Right kidney (tissue), 1 donor: ENCODE results near the gene APOC3.

Experiments
- DNase-seq: peaks from one replicate; pipeline ENCODE4 v3.0.0-alpha.2; 2016

APOC3 gene

GRCh38 chr11:116844722-116845121 lies 15.0 kb downstream of the APOC3 start:
- no peak for DNase-seq

- no peak for DNase-seq
Measured at GRCh38 chr11:116847612-116848011, 17.9 kb downstream of the APOC3 start.

DNA sequence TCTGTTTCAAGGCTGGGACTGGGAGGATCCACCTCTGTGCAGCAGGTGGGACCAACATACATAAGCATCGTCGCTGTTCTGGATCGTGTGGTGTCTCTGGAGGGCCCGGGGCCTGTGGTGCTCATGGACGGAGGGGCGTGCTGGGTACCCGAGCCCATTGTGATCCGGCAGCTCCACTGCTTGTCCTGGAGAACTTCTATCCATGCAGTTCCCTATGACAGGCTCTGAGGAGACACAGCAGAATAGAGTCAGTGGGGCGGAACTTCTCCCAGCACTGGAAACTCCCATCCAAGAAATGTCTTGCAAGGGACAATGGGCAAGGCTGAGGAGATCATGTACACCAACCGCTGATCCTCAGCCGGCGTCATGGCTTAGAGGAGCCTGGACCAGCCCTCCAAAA lies 19.4 kb downstream of the APOC3 start:
- DNase-seq, result no peak

GRCh38 chr11:116849486-116849885 lies 19.8 kb downstream of the APOC3 start:
- DNase-seq, result no peak

DNA sequence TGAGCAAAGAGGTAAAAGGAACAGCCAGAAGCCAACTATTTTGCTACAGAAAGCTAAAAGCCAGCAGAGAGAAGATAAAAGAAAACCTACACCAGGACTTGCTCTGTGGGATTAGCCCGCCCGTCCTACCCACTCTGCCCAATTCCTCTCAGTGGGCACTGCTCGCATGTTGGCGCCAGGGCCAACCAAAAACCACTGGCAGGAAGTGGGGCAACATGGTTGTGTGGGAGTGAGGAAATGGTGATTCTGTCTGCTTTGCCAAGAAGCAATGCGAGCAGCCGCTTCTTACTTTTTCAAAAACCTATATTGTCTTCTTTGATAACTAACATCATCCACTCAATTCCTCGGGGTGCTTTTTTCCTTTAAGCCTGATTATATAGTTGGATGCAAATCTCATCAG lies 21.9 kb downstream of the APOC3 start:
- no peak for DNase-seq

DNA sequence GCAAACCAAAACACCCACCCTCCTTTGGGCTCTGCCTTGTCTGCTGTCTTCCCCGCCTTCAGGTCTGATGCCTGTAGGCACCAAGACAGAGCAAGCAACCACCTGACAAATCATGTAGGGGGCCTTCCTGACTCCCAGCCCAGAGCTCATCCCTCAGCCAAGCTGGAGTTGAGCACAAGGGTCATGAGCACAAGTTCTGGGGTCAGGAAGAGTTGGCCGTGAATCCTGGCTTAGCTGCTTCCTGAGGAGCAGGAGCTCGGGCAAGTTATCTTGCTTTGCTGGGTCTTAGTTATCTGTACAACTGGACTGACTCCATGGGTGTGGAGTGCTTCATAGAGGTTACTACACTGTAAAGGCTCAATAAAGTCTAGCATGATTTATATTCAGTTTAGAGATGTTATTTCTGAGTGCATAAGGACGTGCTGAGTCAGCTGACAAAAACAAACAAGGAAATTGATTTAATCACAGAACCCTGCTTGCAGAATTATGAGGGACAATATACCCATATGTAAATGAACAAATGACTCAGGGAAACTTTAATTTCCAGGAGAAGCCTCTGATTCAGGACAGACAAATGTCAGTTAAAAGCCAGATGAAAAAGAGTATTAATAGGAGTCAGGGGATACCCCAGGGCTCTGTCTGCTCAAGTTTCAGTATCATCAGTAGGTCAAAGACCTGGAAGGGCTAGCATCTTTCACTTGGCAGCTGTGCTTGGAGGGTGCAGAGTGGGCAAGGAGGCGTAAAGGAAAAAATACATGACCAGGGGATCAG lies 22.7 kb downstream of the APOC3 start:
- DNase-seq, result peak; percentile 4

DNA sequence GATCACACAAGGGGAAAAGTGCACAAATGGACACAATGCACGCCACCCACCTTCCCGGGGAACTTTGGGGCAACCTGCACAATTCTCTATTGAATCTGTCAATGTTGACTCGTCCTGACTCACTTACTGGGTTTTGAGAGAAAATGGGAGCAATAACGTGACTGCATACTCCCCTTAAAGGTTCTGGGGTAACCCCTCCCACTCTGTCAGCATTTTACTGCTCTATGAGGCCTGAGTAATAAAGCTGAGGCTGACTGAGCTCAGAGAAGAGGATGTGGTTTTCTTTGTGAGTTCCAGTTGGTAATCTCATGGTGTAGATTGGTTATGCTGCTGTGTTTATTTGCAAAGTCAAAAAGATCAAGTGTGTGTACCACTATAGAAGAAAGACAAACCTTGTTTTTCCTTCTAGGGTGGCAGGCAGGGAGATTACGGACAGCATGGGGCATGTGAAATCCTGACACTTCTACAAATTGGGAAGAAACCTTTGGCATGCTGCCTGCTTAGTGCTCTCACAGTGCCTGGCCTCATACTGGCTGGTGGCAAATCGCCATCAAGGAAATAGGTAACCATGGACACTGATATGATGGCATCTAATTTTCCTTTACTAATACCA lies 23.9 kb downstream of the APOC3 start:
- no peak for DNase-seq

GRCh38 chr11:116855413-116855812 lies 25.7 kb downstream of the APOC3 start:
- DNase-seq, result no peak

GRCh38 chr11:116856423-116856822 lies 26.7 kb downstream of the APOC3 start:
- no peak for DNase-seq

DNA sequence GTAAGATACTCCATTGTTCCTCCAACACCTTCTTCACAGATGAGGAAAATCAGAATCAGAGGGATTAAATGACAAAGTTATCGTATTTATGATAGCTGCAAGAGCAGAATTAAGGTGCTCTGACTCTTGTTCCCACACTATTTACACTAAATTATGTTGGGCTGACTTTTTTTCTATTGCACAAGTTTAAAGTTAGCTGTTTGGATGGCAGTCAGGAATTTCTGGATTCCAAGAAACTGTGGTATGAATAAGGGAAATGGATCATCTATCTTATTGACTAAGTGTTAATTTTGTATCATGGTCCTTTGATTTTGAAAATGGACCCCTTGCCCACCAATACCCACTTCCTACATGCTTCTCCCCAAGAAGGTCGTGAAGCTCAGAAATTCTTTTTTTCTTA lies 27.6 kb downstream of the APOC3 start:
- no peak for DNase-seq

- DNase-seq, result no peak
Measured at GRCh38 chr11:116857936-116858335, 28.2 kb downstream of the APOC3 start.

- DNase-seq, result no peak
Measured at GRCh38 chr11:116859175-116859574, 29.5 kb downstream of the APOC3 start.

- DNase-seq, result no peak
Measured at GRCh38 chr11:116860303-116860702, 30.6 kb downstream of the APOC3 start.

DNA sequence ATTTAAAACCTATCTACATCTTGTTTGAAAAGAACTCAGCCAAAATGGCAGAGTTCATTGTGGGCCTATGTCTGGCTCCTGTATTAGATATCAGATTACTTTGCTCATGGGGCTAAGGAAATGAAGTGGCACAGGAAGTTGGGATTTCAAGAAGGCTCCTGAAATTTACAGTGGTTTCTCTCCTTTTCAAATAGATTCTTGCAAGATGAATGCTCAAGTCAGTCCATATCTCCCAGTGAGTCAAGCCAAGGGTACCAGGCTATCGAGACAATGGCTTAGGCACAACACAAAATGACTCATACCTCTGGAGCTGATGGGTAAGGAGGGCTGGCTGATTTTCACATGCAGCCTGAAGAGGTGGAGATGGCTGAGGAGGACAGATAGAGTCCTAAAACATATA lies 31.8 kb downstream of the APOC3 start:
- DNase-seq, result no peak

DNA sequence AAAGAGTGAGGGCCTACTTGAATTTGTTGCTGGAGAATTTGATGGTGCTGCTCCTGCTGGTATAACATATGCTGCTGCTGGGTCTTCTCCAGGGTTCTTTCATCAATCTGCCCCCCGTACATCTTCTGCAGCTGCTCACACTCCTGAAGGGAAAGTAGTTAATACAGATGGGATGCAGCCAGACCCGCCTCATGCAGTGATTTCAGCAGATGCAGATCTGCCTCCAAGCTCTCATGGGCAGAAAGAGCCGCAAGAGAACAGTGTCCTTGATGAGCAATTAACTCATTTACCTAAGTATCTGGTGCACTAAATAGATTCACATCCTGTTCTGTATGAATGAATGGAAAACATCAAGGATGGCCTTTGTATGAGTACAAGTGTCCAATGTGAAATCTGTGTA lies 32.5 kb downstream of the APOC3 start:
- DNase-seq, result no peak

DNA sequence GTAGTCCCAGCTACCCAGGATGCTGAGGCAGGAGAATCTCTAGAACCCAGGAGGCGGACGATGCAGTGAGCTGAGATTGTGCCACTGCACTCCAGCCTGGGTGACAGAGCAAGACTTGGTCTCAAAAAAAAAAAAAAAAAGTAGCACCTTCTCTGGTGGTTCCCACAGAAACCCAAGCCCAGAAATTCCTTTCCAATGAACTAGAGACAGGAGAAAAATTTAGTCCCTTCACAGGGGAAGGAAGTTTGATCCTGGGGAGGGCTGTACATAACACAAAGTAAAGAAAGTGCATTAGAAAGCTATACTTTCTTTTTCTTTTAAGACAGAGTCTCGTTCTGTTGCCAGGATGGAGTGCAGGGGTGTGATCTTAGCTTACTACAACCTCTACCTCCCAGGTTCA lies 33.2 kb downstream of the APOC3 start:
- DNase-seq, result no peak

- DNase-seq, result no peak
Measured at GRCh38 chr11:116864531-116864930, 34.8 kb downstream of the APOC3 start.

GRCh38 chr11:116865696-116866095 lies 36.0 kb downstream of the APOC3 start:
- DNase-seq, result no peak

- DNase-seq, result no peak
Measured at GRCh38 chr11:116866804-116867455, 37.2 kb downstream of the APOC3 start.

- no peak for DNase-seq
Measured at GRCh38 chr11:116867619-116868018, 37.9 kb downstream of the APOC3 start.

GRCh38 chr11:116868066-116868465 lies 38.4 kb downstream of the APOC3 start:
- DNase-seq, result no peak

GRCh38 chr11:116869610-116870009 lies 39.9 kb downstream of the APOC3 start:
- no peak for DNase-seq

DNA sequence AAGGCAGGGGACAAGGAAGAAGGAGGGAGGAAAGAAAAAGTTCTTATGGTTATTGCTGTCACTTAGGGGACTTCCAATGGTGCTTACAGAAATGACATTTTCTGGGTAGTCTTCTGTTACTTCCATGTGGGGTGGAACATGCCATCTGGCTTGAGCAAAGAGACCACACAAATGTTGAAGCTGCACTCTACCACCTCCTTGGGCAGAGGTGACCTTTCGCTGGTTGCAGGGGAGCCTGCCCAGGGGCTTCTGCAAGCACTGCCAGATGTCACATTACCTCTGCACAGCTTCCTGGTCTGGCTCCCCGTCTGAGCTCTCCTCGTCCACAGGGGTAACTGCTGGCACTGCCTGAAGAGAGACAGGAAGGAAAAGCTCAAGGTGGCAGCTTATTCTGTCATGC lies 40.3 kb downstream of the APOC3 start:
- no peak for DNase-seq

DNA sequence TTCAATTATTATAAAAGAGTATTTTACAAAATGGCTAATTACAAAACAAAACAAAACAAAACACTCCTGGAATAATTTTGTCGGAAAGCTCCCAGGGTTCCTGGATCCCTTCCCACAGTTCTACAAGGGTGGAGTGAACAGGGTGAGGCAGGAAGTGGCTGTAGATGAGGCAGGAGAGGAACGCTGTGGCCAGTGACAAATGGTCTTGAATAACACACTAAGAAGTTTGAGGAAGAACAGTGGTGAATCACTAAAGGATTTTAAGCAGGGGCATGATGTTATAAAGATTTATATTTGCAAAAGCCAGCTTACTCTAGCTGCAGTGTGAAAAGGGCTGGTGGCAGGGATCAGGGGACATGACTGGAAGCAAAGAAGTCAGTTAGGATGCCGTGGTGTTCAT lies 41.5 kb downstream of the APOC3 start:
- DNase-seq, result no peak
